ENCODE measurements around the gene IKZF3. TPM values are rescaled to one million over a fixed set of nuclear protein-coding genes. Genes with fewer than 3 reads are reported as not detected.

Gene IKZF3
- polyA plus RNA-seq, 1 donor (not counting 4 experiments of a cell fraction or from before 2014, with no cell fraction given) = not detected

GRCh38 chr17:39730095-39730921, 133.8 kb downstream of the IKZF3 start, which contains the start of gene MIEN1:
Gene MIEN1, minus strand, starts transcription at chr17:39730532. Its CDS starts 37 bp downstream, at chr17:39730495.
- peak; percentile 58 to 94 (median 80) for TF ChIP-seq CTCF (optimal IDR thresholded peaks at IDR 0.05 in 1 of 3, IDR thresholded peaks at IDR 0.05 in 1 of 3, conservative IDR thresholded peaks at IDR 0.05 in 1 of 3; ENCODE audit: extremely low read depth in 1 of 3, insufficient read depth in 2 of 3, low read length in 3 of 3)
- no peak for TF ChIP-seq EZH2 (IDR thresholded peaks at IDR 0.05; ENCODE audit: low read length)
- H2AFZ ChIP-seq (ENCODE audit: control insufficient read depth, low read length) = peak within 1 kb of the TSS; percentile 78
- dilution Hi-C loops (cut with MboI; ENCODE audit: extremely low pct_ligation_motif_present, low sequenced_read_pairs) = no loop called here
- peaks cover 8% of the 10 kb centered on the region for H3K4me1 ChIP-seq (ENCODE audit: control insufficient read depth, extremely low read depth, insufficient read depth, low read length)
- H3K27ac ChIP-seq (ENCODE audit: control insufficient read depth, insufficient read depth, low read length) = peak within 1 kb of the TSS; percentile 77
- no peaks in the 10 kb centered on the region for H3K9me3 ChIP-seq (ENCODE audit: control insufficient read depth, low read depth, low read length)
- peak within 1 kb of the TSS; percentile 87 for H3K9ac ChIP-seq (ENCODE audit: control insufficient read depth, extremely low read depth, insufficient read depth, low read length)
- H3K4me2 ChIP-seq (ENCODE audit: control insufficient read depth, extremely low read depth, insufficient read depth, low read depth, low read length) = peak within 1 kb of the TSS; percentile 99
- H3K36me3 ChIP-seq (ENCODE audit: control insufficient read depth in 2 of 2, extremely low read depth in 1 of 2, insufficient read depth in 2 of 2, low read length in 2 of 2) = peaks cover 15 to 17% of the 10 kb centered on the region in 2 experiments
- no peaks in the 10 kb centered on the region for H4K20me1 ChIP-seq (ENCODE audit: control insufficient read depth, extremely low read depth, insufficient read depth, low read length)
- no peak for FAIRE-seq
- no peaks in the 10 kb centered on the region for H3K27me3 ChIP-seq (ENCODE audit: control insufficient read depth, extremely low read depth, insufficient read depth, low read length)
- H3K9me1 ChIP-seq (ENCODE audit: control insufficient read depth, extremely low read depth, insufficient read depth, low read length) = peaks cover 2% of the 10 kb centered on the region
- peak within 1 kb of the TSS; percentile 67 to 88 (median 85) for H3K4me3 ChIP-seq (ENCODE audit: control insufficient read depth in 2 of 3, extremely low read depth in 1 of 3, insufficient read depth in 2 of 3, low read depth in 1 of 3, low read length in 3 of 3)
- no peak for DNase-seq (ENCODE audit: low read depth, low spot score)
- H3K79me2 ChIP-seq (ENCODE audit: control insufficient read depth, insufficient read depth, low read length) = peaks cover 4% of the 10 kb centered on the region

GRCh38 chr17:39729280-39729851, 134.7 kb downstream of the IKZF3 start:
- dilution Hi-C loops (cut with MboI; ENCODE audit: extremely low pct_ligation_motif_present, low sequenced_read_pairs) = no loop called here
- FAIRE-seq = no peak
- no peak overlapping the region for H3K27ac ChIP-seq (ENCODE audit: control insufficient read depth, insufficient read depth, low read length)

More at GRCh38 chr17:39729280-39729851, 134.7 kb downstream of the IKZF3 start:
- Histone ChIP-seq H3K36me3 (ENCODE audit: control insufficient read depth in 2 of 2, extremely low read depth in 1 of 2, insufficient read depth in 2 of 2, low read length in 2 of 2) (peaks cover 15 to 22% of the 10 kb centered on the region in 2 experiments), H3K27me3 (ENCODE audit: control insufficient read depth, extremely low read depth, insufficient read depth, low read length) (no peaks in the 10 kb centered on the region), H3K9me3 (ENCODE audit: control insufficient read depth, low read depth, low read length) (no peaks in the 10 kb centered on the region), H2AFZ (ENCODE audit: control insufficient read depth, low read length) (no peak overlapping the region), H3K4me2 (ENCODE audit: control insufficient read depth, extremely low read depth, insufficient read depth, low read depth, low read length) (peak overlapping the region; percentile 99), H3K9me1 (ENCODE audit: control insufficient read depth, extremely low read depth, insufficient read depth, low read length) (peaks cover 2% of the 10 kb centered on the region), H3K9ac (ENCODE audit: control insufficient read depth, extremely low read depth, insufficient read depth, low read length) (peak overlapping the region; percentile 87), H4K20me1 (ENCODE audit: control insufficient read depth, extremely low read depth, insufficient read depth, low read length) (no peaks in the 10 kb centered on the region), H3K4me3 (ENCODE audit: control insufficient read depth in 2 of 3, extremely low read depth in 1 of 3, insufficient read depth in 2 of 3, low read depth in 1 of 3, low read length in 3 of 3) (peak overlapping the region; percentile 67 to 88 (median 85)), H3K79me2 (ENCODE audit: control insufficient read depth, insufficient read depth, low read length) (peaks cover 4% of the 10 kb centered on the region), H3K4me1 (ENCODE audit: control insufficient read depth, extremely low read depth, insufficient read depth, low read length) (peaks cover 8% of the 10 kb centered on the region)
- TF ChIP-seq CTCF (optimal IDR thresholded peaks at IDR 0.05 in 1 of 3, IDR thresholded peaks at IDR 0.05 in 1 of 3, conservative IDR thresholded peaks at IDR 0.05 in 1 of 3; ENCODE audit: extremely low read depth in 1 of 3, insufficient read depth in 2 of 3, low read length in 3 of 3) (no peak), EZH2 (IDR thresholded peaks at IDR 0.05; ENCODE audit: low read length) (no peak)
- no peak for DNase-seq (ENCODE audit: low read depth, low spot score)

Data from keratinocyte (primary cell).